Mammary epithelial cell (primary cell): ENCODE measurements around the gene ZNF629.

Experiments used
- EZH2 ChIP-seq: IDR thresholded peaks from 2 replicates; pipeline ENCODE4 v1.6.1; 2012; ENCODE audit warnings: low read length, inconsistent platforms, borderline replicate concordance
- TF ChIP-seq, protein P1 (sequence below), 2 donors: IDR thresholded peaks in 1 of 2; conservative IDR thresholded peaks in 1 of 2; 2 replicates each; pipeline ENCODE4 v1.5.1; 2011 to 2012; ENCODE audit warnings: inconsistent platforms in 2 of 2, low read length in 2 of 2, mild to moderate bottlenecking in 2 of 2, control low read depth in 1 of 2, low read depth in 1 of 2; ENCODE audit not compliant: insufficient read depth in 1 of 2; ENCODE audit errors: extremely low read depth in 1 of 2

GRCh38 chr16:30787613-30788378 is 791 bp upstream of the ZNF629 start:
- no peak for TF ChIP-seq EZH2
- TF ChIP-seq, protein P1, sequence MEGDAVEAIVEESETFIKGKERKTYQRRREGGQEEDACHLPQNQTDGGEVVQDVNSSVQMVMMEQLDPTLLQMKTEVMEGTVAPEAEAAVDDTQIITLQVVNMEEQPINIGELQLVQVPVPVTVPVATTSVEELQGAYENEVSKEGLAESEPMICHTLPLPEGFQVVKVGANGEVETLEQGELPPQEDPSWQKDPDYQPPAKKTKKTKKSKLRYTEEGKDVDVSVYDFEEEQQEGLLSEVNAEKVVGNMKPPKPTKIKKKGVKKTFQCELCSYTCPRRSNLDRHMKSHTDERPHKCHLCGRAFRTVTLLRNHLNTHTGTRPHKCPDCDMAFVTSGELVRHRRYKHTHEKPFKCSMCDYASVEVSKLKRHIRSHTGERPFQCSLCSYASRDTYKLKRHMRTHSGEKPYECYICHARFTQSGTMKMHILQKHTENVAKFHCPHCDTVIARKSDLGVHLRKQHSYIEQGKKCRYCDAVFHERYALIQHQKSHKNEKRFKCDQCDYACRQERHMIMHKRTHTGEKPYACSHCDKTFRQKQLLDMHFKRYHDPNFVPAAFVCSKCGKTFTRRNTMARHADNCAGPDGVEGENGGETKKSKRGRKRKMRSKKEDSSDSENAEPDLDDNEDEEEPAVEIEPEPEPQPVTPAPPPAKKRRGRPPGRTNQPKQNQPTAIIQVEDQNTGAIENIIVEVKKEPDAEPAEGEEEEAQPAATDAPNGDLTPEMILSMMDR (conservative IDR thresholded peaks at IDR 0.05 in 1 of 2, IDR thresholded peaks at IDR 0.05 in 1 of 2; ENCODE audit: extremely low read depth in 1 of 2, insufficient read depth in 1 of 2, low read depth in 1 of 2, low read length in 2 of 2), result no peak
